GM12891 (cell line): Measurements from ENCODE around the gene CACNA2D2.

Experiments
- DNase-seq: peaks from one replicate; pipeline ENCODE4 v3.0.0; 2011; ENCODE audit warnings: low spot score; ENCODE audit not compliant: insufficient read length
- FAIRE-seq: peaks from 2 replicates; lab custom pipeline; 2011; peaks lifted over from hg19 to GRCh38; lab: Jason Lieb, UNC
- PAX5 ChIP-seq: IDR thresholded peaks from 2 replicates; pipeline ENCODE4 v1.6.1; 2011; ENCODE audit warnings: low read length, moderate library complexity, mild to moderate bottlenecking; ENCODE audit not compliant: insufficient read depth, severe bottlenecking
- POLR2A ChIP-seq: IDR thresholded peaks from 2 replicates; pipeline ENCODE4 v1.6.1; 2011; ENCODE audit warnings: low read depth, low read length, control low read depth
- POLR2AphosphoS5 ChIP-seq: IDR thresholded peaks from 2 replicates; pipeline ENCODE4 v1.6.1; 2011; ENCODE audit warnings: low read depth, low read length, control low read depth
- POU2F2 ChIP-seq: IDR thresholded peaks from 2 replicates; pipeline ENCODE4 v1.6.1; 2011; ENCODE audit warnings: low read depth, mild to moderate bottlenecking, control low read depth, low read length, moderate library complexity
- SPI1 ChIP-seq: IDR thresholded peaks from 2 replicates; pipeline ENCODE4 v1.6.1; 2011; ENCODE audit warnings: low read depth, low read length, control low read depth
- TAF1 ChIP-seq: IDR thresholded peaks from 2 replicates; pipeline ENCODE4 v1.6.1; 2011; ENCODE audit warnings: low read depth, low read length, control low read depth

The CACNA2D2 gene

DNA sequence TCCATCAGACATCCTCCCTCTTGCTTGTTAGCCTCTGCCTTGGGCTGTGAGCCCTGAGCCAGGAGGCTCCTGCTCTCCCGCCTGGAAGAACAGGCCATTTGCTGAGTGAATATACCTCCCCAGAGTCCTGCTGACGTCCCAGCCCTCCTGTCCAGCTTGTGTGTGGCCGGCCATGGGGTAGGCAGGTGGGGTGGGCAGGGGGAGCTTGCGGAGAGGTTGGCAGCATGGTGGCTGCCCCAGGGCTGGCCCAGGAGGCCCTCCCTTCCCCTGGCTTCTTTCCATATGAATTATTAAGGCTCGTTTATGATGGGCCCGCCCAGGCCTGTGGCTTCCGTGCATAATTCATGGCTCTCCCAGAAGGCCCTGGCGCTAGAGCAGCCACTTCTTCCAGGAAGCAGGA lies 18.7 kb downstream of the CACNA2D2 start:
- no peak for FAIRE-seq
- no peak for TF ChIP-seq PAX5
- TF ChIP-seq POLR2AphosphoS5, result no peak
- no peak for TF ChIP-seq TAF1
- no peak for TF ChIP-seq POLR2A
- no peak for TF ChIP-seq SPI1
- TF ChIP-seq POU2F2, result no peak
- no peak for DNase-seq

DNA sequence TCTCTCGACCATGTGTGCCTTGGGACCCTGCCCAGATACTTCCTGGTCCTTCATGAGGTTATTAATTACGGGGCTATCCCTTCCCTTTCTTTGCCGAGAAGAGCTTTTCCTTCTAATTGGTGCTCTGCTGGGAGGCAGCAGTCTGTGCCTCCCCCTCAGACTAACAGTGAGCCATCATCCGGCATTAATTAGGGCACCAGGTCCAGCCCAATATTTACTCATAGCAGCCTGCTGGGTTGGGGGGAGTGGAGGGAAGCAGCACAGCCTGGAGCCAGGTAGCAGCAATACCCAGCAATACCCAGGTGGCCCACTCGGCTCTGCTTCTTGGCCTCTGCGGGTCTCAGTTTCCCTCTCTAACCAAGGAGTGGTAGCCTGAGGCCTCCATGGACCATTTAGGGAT lies 20.1 kb downstream of the CACNA2D2 start:
- FAIRE-seq (no peak), DNase-seq (no peak)
- no peak for TF ChIP-seq SPI1
- TF ChIP-seq PAX5, result no peak
- TF ChIP-seq POU2F2, result no peak
- no peak for TF ChIP-seq POLR2A
- TF ChIP-seq POLR2AphosphoS5, result no peak
- no peak for TF ChIP-seq TAF1

DNA sequence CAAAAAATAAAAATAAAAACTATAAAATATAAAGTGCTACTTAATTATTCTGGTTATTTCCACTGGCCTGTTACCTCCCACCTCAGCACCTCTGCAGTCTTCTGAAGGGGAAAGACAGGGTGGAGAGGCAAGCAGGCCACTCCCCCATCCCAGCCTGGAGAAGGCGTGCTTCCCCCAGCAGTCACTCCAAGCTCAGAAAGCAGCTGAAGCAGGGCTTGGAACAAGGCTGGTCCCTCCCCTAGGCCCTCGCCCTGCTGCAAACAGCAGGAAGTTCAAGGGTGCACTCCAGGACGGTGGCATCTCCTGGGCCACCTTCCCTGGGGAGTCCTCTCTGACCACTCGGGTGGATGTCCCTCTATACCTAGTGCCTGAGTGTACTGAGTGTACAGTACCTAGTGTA lies 21.4 kb downstream of the CACNA2D2 start:
- no peak for DNase-seq
- no peak for FAIRE-seq
- TF ChIP-seq TAF1 (no peak), PAX5 (no peak), POLR2AphosphoS5 (no peak), SPI1 (no peak), POLR2A (no peak), POU2F2 (no peak)

DNA sequence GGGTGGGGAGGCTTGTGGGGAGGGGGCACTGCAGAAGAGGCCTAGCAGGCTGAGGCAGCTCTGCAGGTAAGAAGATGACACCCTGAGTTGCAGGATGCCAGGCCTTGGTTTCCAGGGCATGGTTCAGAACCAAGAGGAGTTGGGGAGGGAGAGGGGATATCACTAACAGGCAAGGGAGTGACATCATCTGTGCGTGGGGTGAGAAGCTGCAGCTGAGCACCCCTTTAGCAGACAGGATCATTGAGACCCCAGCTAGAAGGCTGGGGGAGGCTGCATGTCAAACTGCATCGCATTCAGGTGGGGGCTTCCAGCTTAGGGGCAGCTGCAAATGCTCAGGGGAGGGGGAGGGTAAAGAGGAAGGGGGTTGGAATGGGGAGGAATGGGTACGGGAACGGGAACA lies 23.0 kb downstream of the CACNA2D2 start:
- DNase-seq, result no peak
- FAIRE-seq, result no peak
- TF ChIP-seq POLR2AphosphoS5 (no peak), POLR2A (no peak), PAX5 (no peak)

DNA sequence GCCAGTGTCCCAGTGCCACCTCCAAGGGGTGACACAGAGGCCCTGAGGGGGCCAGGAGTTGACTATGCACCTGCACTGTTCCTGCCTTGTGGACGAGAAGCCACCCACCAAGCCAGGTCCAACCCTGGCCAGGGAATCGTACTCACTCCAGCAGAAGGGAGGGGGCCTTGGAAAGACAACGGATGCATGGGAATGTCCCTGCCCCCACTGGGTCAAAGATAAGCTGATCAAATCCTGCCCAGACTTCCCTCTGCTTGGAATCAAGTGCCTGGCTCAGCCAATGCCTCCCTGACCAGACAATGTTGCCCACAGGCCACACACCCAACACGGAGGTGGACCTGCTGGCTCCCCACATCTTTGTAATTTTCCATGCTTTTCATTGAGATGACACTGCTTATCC lies 23.9 kb downstream of the CACNA2D2 start:
- no peak for TF ChIP-seq POLR2A
- TF ChIP-seq TAF1, result no peak
- TF ChIP-seq POLR2AphosphoS5, result no peak
- TF ChIP-seq PAX5, result no peak
- TF ChIP-seq POU2F2, result no peak
- TF ChIP-seq SPI1, result no peak
- no peak for DNase-seq
- no peak for FAIRE-seq

DNA sequence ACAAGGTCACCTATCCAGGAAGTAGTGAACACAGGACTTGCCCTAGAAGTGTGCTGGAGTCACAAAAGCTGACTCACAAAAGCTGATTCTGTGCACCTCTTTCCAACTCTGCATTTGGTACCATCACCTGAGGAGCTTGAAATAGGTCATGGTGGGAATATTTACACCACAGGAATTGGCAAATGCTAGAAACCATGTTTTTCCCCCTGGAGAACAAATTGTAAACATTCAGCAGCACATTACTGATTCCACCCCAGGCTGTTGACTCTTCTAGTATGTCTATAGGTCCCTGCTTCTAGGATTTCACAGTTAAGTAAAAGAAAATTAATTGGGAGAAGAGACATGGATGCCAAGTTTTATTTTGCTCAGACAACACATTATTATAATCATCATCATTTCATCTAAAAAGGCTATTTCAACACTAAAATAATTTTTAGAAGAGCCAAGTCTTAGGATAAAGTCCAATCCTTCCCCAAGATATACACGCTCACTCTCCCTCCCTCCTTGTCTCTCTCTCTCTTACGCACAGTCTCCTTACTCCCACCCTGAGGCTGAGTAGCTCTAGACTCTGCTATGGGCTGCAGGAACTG lies 24.7 kb downstream of the CACNA2D2 start:
- TF ChIP-seq POU2F2, result no peak
- TF ChIP-seq PAX5, result no peak
- TF ChIP-seq SPI1, result no peak
- DNase-seq (no peak), FAIRE-seq (no peak)

DNA sequence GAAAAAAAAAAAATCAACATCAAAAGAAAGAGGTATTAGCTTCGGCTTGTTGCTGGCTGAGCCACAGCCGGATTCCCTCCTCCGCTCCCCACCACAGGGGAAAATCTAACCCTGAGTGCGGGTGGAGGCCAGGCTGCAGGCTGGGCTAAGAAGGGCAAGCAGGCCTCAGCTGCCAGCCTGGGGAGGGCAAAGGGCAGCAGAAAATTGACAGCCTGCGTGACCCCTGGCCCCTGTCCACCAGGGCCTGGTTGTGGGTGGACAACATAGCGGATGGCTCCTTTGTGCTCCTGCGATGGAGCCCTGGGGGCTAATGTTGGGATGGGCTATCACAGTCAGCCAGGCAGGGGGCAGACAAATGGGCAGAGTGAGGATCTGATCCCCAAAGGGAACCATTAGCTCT lies 25.4 kb downstream of the CACNA2D2 start:
- DNase-seq (no peak), FAIRE-seq (no peak)

DNA sequence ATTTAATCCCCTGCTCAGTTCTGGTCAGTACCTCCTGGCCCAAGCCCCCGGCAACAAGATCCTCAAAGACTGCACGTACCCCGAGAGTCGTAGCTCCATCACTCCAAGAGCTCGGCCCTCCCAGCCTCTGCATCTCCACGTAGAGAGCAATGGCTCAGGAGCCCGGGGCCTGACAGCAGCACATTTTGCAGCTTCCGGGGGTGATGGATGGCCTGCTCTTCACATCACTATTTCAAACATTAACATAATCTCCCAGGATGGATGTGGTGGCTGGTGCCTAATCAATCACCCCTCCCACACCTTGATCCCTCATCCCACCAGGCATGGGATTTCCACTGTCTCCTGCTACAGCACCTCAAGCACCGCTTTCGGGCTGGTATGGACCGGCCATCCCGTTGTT lies 28.1 kb downstream of the CACNA2D2 start:
- no peak for FAIRE-seq
- no peak for DNase-seq
- TF ChIP-seq SPI1 (no peak), POLR2A (no peak), POLR2AphosphoS5 (no peak), PAX5 (no peak), TAF1 (no peak), POU2F2 (no peak)

More for the DNA sequence above, 25.4 kb downstream of the CACNA2D2 start:
- TF ChIP-seq POU2F2, result no peak
- TF ChIP-seq PAX5, result no peak
- no peak for TF ChIP-seq TAF1
- TF ChIP-seq POLR2A, result no peak
- TF ChIP-seq POLR2AphosphoS5, result no peak
- TF ChIP-seq SPI1, result no peak

DNA sequence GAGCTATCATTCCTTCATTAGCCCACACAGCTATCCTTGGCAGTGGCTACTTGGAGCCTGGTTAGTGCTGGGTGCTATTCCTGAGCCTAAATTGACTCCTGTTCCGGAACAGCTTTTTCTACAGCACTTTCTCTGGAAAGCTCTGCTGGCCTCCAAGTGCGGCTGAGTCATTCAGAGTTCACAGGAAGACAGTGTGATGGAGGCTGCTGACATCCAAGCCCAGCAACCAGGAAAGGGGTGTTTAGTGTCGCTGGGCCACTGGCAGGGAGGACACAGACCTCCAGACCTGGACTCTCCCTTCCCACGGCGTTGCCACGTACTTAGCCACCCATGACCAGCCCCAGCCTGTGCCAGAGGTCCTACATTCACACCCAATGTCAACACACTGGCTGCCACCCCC lies 28.7 kb downstream of the CACNA2D2 start:
- no peak for DNase-seq
- TF ChIP-seq POLR2AphosphoS5 (no peak), PAX5 (no peak), SPI1 (no peak), TAF1 (no peak), POLR2A (no peak), POU2F2 (no peak)
- no peak for FAIRE-seq

DNA sequence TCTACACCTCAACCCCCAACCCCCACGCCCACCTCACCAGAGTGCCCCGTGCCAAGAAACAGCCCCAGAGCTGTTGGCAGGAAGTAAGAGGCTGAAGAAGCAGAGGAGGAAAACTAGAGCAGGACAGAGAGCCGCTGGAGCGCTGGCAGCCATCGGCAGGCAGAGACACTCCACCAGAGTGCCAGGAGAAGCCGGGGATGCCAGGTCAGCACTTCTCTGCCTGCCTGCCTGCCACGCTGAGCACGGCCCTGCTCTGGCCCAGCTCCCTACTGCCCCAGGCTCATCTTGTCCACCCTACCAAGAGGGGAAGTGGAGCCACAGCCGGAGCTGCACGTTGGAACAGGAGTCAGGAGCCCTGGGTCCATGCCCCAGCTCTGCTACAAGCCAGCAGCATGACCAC lies 29.7 kb downstream of the CACNA2D2 start:
- FAIRE-seq, result no peak
- TF ChIP-seq POLR2A, result no peak
- TF ChIP-seq POLR2AphosphoS5, result no peak
- TF ChIP-seq TAF1, result no peak
- no peak for TF ChIP-seq SPI1
- no peak for TF ChIP-seq POU2F2
- TF ChIP-seq PAX5, result no peak
- DNase-seq, result no peak
